SK-N-MC (cell line): ENCODE results near the gene UBXN6.

ENCODE experiments used
- EZH2 ChIP-seq: fragments of 200-600 bp; sonication (generic); IDR thresholded peaks from one replicate; pipeline ENCODE4 v1.6.1; 2017; ENCODE audit warnings: antibody characterized with exemption
- FOXP2 ChIP-seq: optimal IDR thresholded peaks from 2 replicates; pipeline ENCODE3; 2011; ENCODE audit warnings: mild to moderate bottlenecking, moderate library complexity; ENCODE audit not compliant: insufficient read depth; ENCODE audit errors: extremely low read length, control extremely low read depth
- POLR2AphosphoS5 ChIP-seq: IDR thresholded peaks from 2 replicates; pipeline ENCODE4 v1.6.1; 2012; ENCODE audit warnings: mild to moderate bottlenecking, low read depth, low read length, borderline replicate concordance

DNA sequence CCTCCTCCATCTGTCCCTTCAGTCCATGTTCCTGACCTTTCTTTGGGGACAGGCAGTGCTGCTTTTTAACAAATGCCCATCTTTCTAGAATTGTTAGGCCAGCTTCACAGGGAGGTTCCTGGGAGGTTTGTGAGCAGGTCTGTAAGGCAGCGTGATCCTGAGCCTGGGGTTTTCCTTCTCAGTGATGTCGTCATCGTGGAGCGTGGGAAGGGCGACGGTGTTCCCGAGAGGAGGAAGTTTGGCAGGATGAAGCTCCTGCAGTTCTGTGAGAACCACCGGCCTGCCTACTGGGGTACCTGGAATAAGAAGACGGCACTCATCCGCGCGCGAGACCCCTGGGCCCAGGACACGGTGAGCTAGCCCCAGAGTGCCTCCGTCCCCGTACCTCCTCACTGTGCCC is 28.3 kb downstream of the UBXN6 start:
- TF ChIP-seq POLR2AphosphoS5 (no peak), EZH2 (no peak), FOXP2 (no peak)
